Measurements from ENCODE around the gene CYLD.
A peak's percentile ranks its signal among the peaks of the same experiment; 100 is the strongest.

Gene CYLD

DNA sequence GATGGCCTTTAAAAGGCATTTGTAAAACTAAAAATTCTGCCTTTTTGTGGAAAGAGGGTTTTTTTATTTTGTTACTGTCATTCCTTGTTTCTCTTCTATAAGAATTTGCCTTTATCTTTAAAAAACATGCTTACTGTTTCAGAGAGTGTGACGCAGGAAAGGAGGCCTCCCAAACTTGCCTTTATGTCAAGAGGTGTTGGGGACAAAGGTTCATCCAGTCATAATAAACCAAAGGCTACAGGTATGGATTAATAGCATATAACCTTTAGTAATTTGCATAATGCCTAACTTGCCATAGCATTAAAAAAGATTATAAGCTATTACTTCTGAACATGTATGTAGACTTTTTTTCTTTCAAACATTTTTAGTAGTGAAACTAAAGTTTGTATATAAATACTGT, 34.2 kb downstream of the CYLD start:
- Histone ChIP-seq H3K18ac (ENCODE audit: low read length) (no peak overlapping the region), H4K91ac (ENCODE audit: low read depth, low read length) (no peak overlapping the region), H3K14ac (ENCODE audit: low read length) (no peak overlapping the region), H3K4ac (ENCODE audit: low read depth, low read length) (no peak overlapping the region), H3K4me2 (ENCODE audit: low read length) (no peak overlapping the region), H3K27me3 (ENCODE audit: insufficient read depth, low read length) (no peaks in the 10 kb centered on the region), H3K4me1 (ENCODE audit: control insufficient read depth in 1 of 2, insufficient read depth in 2 of 2, low read length in 2 of 2) (no peaks in the 10 kb centered on the region), H3K9ac (ENCODE audit: low read length) (no peak overlapping the region), H2AFZ (ENCODE audit: insufficient read depth, low read length, poor library complexity) (no peak overlapping the region), H3K36me3 (ENCODE audit: control insufficient read depth in 1 of 2, insufficient read depth in 2 of 2, low read length in 2 of 2) (no peaks in the 10 kb centered on the region), H2BK120ac (ENCODE audit: insufficient read depth, low read length, poor library complexity) (no peak overlapping the region), H3K9me3 (ENCODE audit: insufficient read depth, low read depth, low read length) (no peaks in the 10 kb centered on the region), H3K4me3 (ENCODE audit: low read depth, low read length) (no peak overlapping the region), H3K27ac (ENCODE audit: low read depth, low read length) (no peak overlapping the region), H3K23ac (ENCODE audit: low read length) (no peak overlapping the region), H4K8ac (ENCODE audit: low read depth, low read length) (no peak overlapping the region), H3K79me2 (ENCODE audit: control insufficient read depth, insufficient read depth, low read length, poor library complexity) (no peaks in the 10 kb centered on the region), H4K12ac (ENCODE audit: low read depth, low read length) (no peak overlapping the region), H2BK5ac (ENCODE audit: low read depth, low read length, poor library complexity) (no peak overlapping the region), H3K79me1 (ENCODE audit: low read length) (no peaks in the 10 kb centered on the region), H2BK12ac (ENCODE audit: low read length) (no peak overlapping the region), H2AK5ac (ENCODE audit: low read length) (no peak overlapping the region)
- DNase-seq = no peak
- no CpG with 5 or more reads among the region's 1 CpG for WGBS (ENCODE audit: extremely low coverage, insufficient coverage, insufficient read length)

DNA sequence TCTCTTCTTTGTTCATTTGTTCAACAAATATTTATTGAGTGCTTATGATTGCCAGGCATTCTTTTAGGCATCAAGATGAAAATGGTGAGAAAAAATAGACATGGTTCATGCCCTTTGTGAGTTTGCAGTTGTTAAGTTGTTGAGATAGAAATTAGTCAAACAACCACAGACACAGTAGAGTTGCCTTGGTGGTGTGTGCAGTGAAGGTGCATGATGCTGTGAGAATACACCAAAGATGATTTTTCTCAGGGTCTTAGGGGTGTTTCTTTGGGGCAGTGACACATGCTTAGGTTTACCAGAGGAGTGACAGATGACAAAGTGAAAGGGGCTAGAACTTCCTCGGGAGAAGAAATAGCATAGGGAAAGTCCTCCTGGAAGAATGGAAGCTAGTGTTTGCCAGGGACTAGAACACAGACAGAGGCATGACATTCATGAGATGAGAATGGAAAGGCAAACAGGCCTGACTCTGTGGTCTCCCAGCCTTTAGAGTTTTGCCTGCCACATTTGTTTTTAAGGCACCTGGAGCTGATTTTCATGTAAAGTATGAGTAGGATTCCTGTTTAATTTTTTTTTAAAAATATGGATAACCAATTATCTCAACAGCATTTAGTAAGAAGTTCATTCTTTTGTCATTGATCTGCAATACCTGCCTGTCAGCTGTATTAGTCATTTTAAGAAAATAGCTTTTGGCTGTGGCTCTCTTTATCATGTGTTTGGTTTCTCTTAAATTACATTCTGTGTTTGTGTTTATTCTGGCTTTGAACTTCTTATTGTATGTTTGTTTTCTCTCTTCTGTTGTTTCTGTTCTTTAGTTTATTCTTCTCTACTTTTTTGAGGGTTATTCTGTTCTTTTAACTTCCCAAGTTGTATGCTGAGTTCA, 36.6 kb downstream of the CYLD start:
- no CpG with 5 or more reads among the region's 1 CpG for WGBS (ENCODE audit: extremely low coverage, insufficient coverage, insufficient read length)

DNA sequence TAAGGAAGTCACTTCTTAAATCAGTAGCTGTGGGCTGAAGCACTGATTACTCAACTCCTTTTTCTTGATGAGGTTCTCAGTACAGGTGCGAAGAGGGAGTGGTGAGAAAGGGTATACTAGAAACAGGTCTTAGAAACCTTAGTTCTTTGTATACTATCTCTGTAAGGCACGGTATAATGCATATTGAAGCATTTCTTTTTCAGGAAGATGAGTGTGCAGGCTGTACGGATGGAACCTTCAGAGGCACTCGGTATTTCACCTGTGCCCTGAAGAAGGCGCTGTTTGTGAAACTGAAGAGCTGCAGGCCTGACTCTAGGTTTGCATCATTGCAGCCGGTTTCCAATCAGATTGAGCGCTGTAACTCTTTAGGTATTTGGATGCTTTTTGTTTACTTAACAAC, 39.2 kb downstream of the CYLD start:
- Histone ChIP-seq H3K79me2 (ENCODE audit: control insufficient read depth, insufficient read depth, low read length, poor library complexity) (no peaks in the 10 kb centered on the region), H2AK5ac (ENCODE audit: low read length) (no peak overlapping the region), H3K18ac (ENCODE audit: low read length) (no peak overlapping the region), H2BK120ac (ENCODE audit: insufficient read depth, low read length, poor library complexity) (no peak overlapping the region), H3K36me3 (ENCODE audit: control insufficient read depth in 1 of 2, insufficient read depth in 2 of 2, low read length in 2 of 2) (no peaks in the 10 kb centered on the region), H3K9me3 (ENCODE audit: insufficient read depth, low read depth, low read length) (no peaks in the 10 kb centered on the region), H3K27me3 (ENCODE audit: insufficient read depth, low read length) (no peaks in the 10 kb centered on the region), H4K91ac (ENCODE audit: low read depth, low read length) (no peak overlapping the region), H3K4me2 (ENCODE audit: low read length) (no peak overlapping the region), H2AFZ (ENCODE audit: insufficient read depth, low read length, poor library complexity) (no peak overlapping the region), H3K27ac (ENCODE audit: low read depth, low read length) (no peak overlapping the region), H3K4me3 (ENCODE audit: low read depth, low read length) (no peak overlapping the region), H3K4ac (ENCODE audit: low read depth, low read length) (no peak overlapping the region), H2BK12ac (ENCODE audit: low read length) (no peak overlapping the region), H4K12ac (ENCODE audit: low read depth, low read length) (no peak overlapping the region), H2BK5ac (ENCODE audit: low read depth, low read length, poor library complexity) (no peak overlapping the region), H3K14ac (ENCODE audit: low read length) (no peak overlapping the region), H3K23ac (ENCODE audit: low read length) (no peak overlapping the region), H3K79me1 (ENCODE audit: low read length) (no peaks in the 10 kb centered on the region), H3K4me1 (ENCODE audit: control insufficient read depth in 1 of 2, insufficient read depth in 2 of 2, low read length in 2 of 2) (no peaks in the 10 kb centered on the region), H3K9ac (ENCODE audit: low read length) (no peak overlapping the region), H4K8ac (ENCODE audit: low read depth, low read length) (no peak overlapping the region)
- no CpG with 5 or more reads among the region's 7 CpGs for WGBS (ENCODE audit: extremely low coverage, insufficient coverage, insufficient read length)
- peak in 1 of 2 donors; percentile 27 for DNase-seq

More for the DNA sequence above, 36.6 kb downstream of the CYLD start:
- Histone ChIP-seq H3K9me3 (ENCODE audit: insufficient read depth, low read depth, low read length) (no peaks in the 10 kb centered on the region), H4K8ac (ENCODE audit: low read depth, low read length) (no peak overlapping the region), H3K14ac (ENCODE audit: low read length) (no peak overlapping the region), H3K4me1 (ENCODE audit: control insufficient read depth in 1 of 2, insufficient read depth in 2 of 2, low read length in 2 of 2) (no peaks in the 10 kb centered on the region), H3K79me1 (ENCODE audit: low read length) (no peaks in the 10 kb centered on the region), H3K4ac (ENCODE audit: low read depth, low read length) (no peak overlapping the region), H4K91ac (ENCODE audit: low read depth, low read length) (no peak overlapping the region), H2BK5ac (ENCODE audit: low read depth, low read length, poor library complexity) (no peak overlapping the region), H4K12ac (ENCODE audit: low read depth, low read length) (no peak overlapping the region), H3K79me2 (ENCODE audit: control insufficient read depth, insufficient read depth, low read length, poor library complexity) (no peaks in the 10 kb centered on the region), H3K27me3 (ENCODE audit: insufficient read depth, low read length) (no peaks in the 10 kb centered on the region), H2BK120ac (ENCODE audit: insufficient read depth, low read length, poor library complexity) (no peak overlapping the region), H2AFZ (ENCODE audit: insufficient read depth, low read length, poor library complexity) (no peak overlapping the region), H2BK12ac (ENCODE audit: low read length) (no peak overlapping the region), H3K9ac (ENCODE audit: low read length) (no peak overlapping the region), H2AK5ac (ENCODE audit: low read length) (no peak overlapping the region), H3K36me3 (ENCODE audit: control insufficient read depth in 1 of 2, insufficient read depth in 2 of 2, low read length in 2 of 2) (no peaks in the 10 kb centered on the region), H3K4me3 (ENCODE audit: low read depth, low read length) (no peak overlapping the region), H3K4me2 (ENCODE audit: low read length) (no peak overlapping the region), H3K23ac (ENCODE audit: low read length) (no peak overlapping the region), H3K27ac (ENCODE audit: low read depth, low read length) (no peak overlapping the region), H3K18ac (ENCODE audit: low read length) (no peak overlapping the region)
- DNase-seq = no peak

DNA sequence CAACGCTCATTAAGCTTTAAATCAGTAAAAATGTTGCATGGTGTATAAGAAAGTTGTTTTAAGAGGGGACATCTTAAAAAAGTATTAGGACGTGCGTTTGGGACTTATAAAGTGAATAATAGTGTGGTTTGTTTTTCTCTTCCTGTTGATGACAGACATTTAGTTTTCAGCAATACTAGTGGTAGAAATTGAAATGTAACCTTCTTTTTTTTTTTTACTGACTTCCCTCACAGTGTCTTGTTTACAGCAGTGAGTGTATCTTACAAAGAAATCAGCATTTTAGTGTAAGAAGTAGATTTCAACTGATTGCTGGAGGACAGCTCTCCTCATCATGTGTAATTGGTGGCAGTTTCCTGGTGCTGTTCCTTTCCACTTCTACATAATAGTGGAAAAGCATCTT, 39.6 kb downstream of the CYLD start:
- H3K79me2 ChIP-seq (ENCODE audit: control insufficient read depth, insufficient read depth, low read length, poor library complexity) = no peaks in the 10 kb centered on the region
- H3K4ac ChIP-seq (ENCODE audit: low read depth, low read length) = no peak overlapping the region
- H3K79me1 ChIP-seq (ENCODE audit: low read length) = no peaks in the 10 kb centered on the region
- H3K4me3 ChIP-seq (ENCODE audit: low read depth, low read length) = no peak overlapping the region
- no peak overlapping the region for H2BK120ac ChIP-seq (ENCODE audit: insufficient read depth, low read length, poor library complexity)
- DNase-seq = no peak
- H3K36me3 ChIP-seq (ENCODE audit: control insufficient read depth in 1 of 2, insufficient read depth in 2 of 2, low read length in 2 of 2) = no peaks in the 10 kb centered on the region
- H4K8ac ChIP-seq (ENCODE audit: low read depth, low read length) = no peak overlapping the region
- no peak overlapping the region for H2BK12ac ChIP-seq (ENCODE audit: low read length)
- no peak overlapping the region for H3K14ac ChIP-seq (ENCODE audit: low read length)
- WGBS (ENCODE audit: extremely low coverage, insufficient coverage, insufficient read length) = 100% methylated on average over 2 of the region's 3 CpGs
- no peak overlapping the region for H2AFZ ChIP-seq (ENCODE audit: insufficient read depth, low read length, poor library complexity)
- H4K91ac ChIP-seq (ENCODE audit: low read depth, low read length) = no peak overlapping the region
- no peak overlapping the region for H3K4me2 ChIP-seq (ENCODE audit: low read length)
- no peaks in the 10 kb centered on the region for H3K9me3 ChIP-seq (ENCODE audit: insufficient read depth, low read depth, low read length)
- H3K27me3 ChIP-seq (ENCODE audit: insufficient read depth, low read length) = no peaks in the 10 kb centered on the region
- H3K23ac ChIP-seq (ENCODE audit: low read length) = no peak overlapping the region
- no peaks in the 10 kb centered on the region for H3K4me1 ChIP-seq (ENCODE audit: control insufficient read depth in 1 of 2, insufficient read depth in 2 of 2, low read length in 2 of 2)
- no peak overlapping the region for H2BK5ac ChIP-seq (ENCODE audit: low read depth, low read length, poor library complexity)
- no peak overlapping the region for H3K9ac ChIP-seq (ENCODE audit: low read length)
- H3K18ac ChIP-seq (ENCODE audit: low read length) = no peak overlapping the region
- no peak overlapping the region for H3K27ac ChIP-seq (ENCODE audit: low read depth, low read length)
- no peak overlapping the region for H2AK5ac ChIP-seq (ENCODE audit: low read length)
- H4K12ac ChIP-seq (ENCODE audit: low read depth, low read length) = no peak overlapping the region

Data from trophoblast cell (in vitro differentiated cells and primary cell).